SU-DHL-6 (cell line): Measurements from ENCODE around the gene PSG2.
"Not testable (repeated sequence)": the region's sequence is repeated elsewhere in the genome, so short reads cannot be mapped to it uniquely, and the experiment has no call there.

Experiments
- CTCF ChIP-seq: fragments of 200-600 bp; sonication (generic); IDR thresholded peaks from one replicate; pipeline ENCODE4 v1.5.1; 2017; ENCODE audit warnings: antibody characterized with exemption, mild to moderate bottlenecking, low read length, moderate library complexity; ENCODE audit not compliant: insufficient read depth, poor library complexity, severe bottlenecking
- EZH2phosphoT487 ChIP-seq: fragments of 200-600 bp; sonication (generic), shearing (Covaris generic); conservative IDR thresholded peaks from 2 replicates; pipeline ENCODE4 v1.6.1; 2018; ENCODE audit warnings: mild to moderate bottlenecking, antibody characterized with exemption, low read length, moderate library complexity, mixed read lengths

GRCh38 chr19:43115548-43115947 lies 33.0 kb upstream of the PSG2 start:
- TF ChIP-seq CTCF, EZH2phosphoT487: not testable (repeated sequence)
